GM12891 (cell line): ENCODE measurements around the gene HMG20A.

Experiments
- PAX5 ChIP-seq: IDR thresholded peaks from 2 replicates; pipeline ENCODE4 v1.6.1; 2011; ENCODE audit warnings: low read length, moderate library complexity, mild to moderate bottlenecking; ENCODE audit not compliant: insufficient read depth, severe bottlenecking
- POLR2A ChIP-seq: IDR thresholded peaks from 2 replicates; pipeline ENCODE4 v1.6.1; 2011; ENCODE audit warnings: low read depth, low read length, control low read depth
- POLR2AphosphoS5 ChIP-seq: IDR thresholded peaks from 2 replicates; pipeline ENCODE4 v1.6.1; 2011; ENCODE audit warnings: low read depth, low read length, control low read depth
- SPI1 ChIP-seq: IDR thresholded peaks from 2 replicates; pipeline ENCODE4 v1.6.1; 2011; ENCODE audit warnings: low read depth, low read length, control low read depth
- TAF1 ChIP-seq: IDR thresholded peaks from 2 replicates; pipeline ENCODE4 v1.6.1; 2011; ENCODE audit warnings: low read depth, low read length, control low read depth

GRCh38 chr15:77410701-77411618, 9.7 kb upstream of the HMG20A start:
- TF ChIP-seq POLR2AphosphoS5 (no peak), POLR2A (no peak), PAX5 (no peak), SPI1 (no peak), TAF1 (no peak)
